HFF-Myc (cell line): Measurements from ENCODE around the gene DPF1.

Source experiments
- DNase-seq: peaks from one replicate; pipeline ENCODE4 v3.0.0-alpha.2; 2011; ENCODE audit warnings: low read depth; ENCODE audit errors: extremely low read depth
- H3K4me3 ChIP-seq: replicated peaks from 2 replicates; pipeline ENCODE4 v1.5.1; 2011; ENCODE audit warnings: low read depth, mild to moderate bottlenecking, control low read depth, low read length
- CTCF ChIP-seq: IDR thresholded peaks from 2 replicates; pipeline ENCODE4 v1.5.1; 2012; ENCODE audit warnings: mild to moderate bottlenecking, low read depth, low read length, control low read depth; ENCODE audit errors: missing control alignments

Gene DPF1

GRCh38 chr19:38210458-38210987, 13.5 kb downstream of the DPF1 start:
- no peak for DNase-seq
- no peak overlapping the region for H3K4me3 ChIP-seq
- no peak for TF ChIP-seq CTCF

- no peak overlapping the region for H3K4me3 ChIP-seq
- TF ChIP-seq CTCF: no peak
- no peak for DNase-seq
These were observed 14.2 kb downstream of the DPF1 start for GRCh38 chr19:38209671-38210457.

GRCh38 chr19:38209152-38209551, 14.9 kb downstream of the DPF1 start:
- H3K4me3 ChIP-seq: no peak overlapping the region
- DNase-seq: no peak
- TF ChIP-seq CTCF: no peak

GRCh38 chr19:38208571-38208970, 15.5 kb downstream of the DPF1 start:
- DNase-seq: no peak
- H3K4me3 ChIP-seq: no peak overlapping the region
- no peak for TF ChIP-seq CTCF

GRCh38 chr19:38207543-38207942, 16.5 kb downstream of the DPF1 start:
- no peak for DNase-seq

GRCh38 chr19:38206928-38207327, 17.1 kb downstream of the DPF1 start:
- no peak for TF ChIP-seq CTCF
- no peak overlapping the region for H3K4me3 ChIP-seq
- no peak for DNase-seq

More at GRCh38 chr19:38207543-38207942, 16.5 kb downstream of the DPF1 start:
- TF ChIP-seq CTCF: no peak
- H3K4me3 ChIP-seq: no peak overlapping the region
